Urinary bladder (tissue), 4 donors: ENCODE measurements around the gene GOLGA8A. TPM values are rescaled to one million over a fixed set of nuclear protein-coding genes. Genes with fewer than 3 reads are reported as not detected.
"Not testable (repeated sequence)": the region's sequence is repeated elsewhere in the genome, so short reads cannot be mapped to it uniquely, and the experiment has no call there.

ENCODE experiments used
- DNase-seq: peaks from one replicate; pipeline ENCODE4 v3.0.0-alpha.2; 2015; ENCODE audit errors: extremely low spot score
- H3K27ac ChIP-seq: one replicate; pipeline ENCODE4 v1.5.1; 2013; ENCODE audit warnings: low read depth, mild to moderate bottlenecking, moderate library complexity
- H3K36me3 ChIP-seq: one replicate; pipeline ENCODE4 v1.6.1; 2013; ENCODE audit warnings: mild to moderate bottlenecking, moderate library complexity; ENCODE audit not compliant: insufficient read depth
- H3K4me1 ChIP-seq: one replicate; pipeline ENCODE4 v1.6.1; 2013; ENCODE audit warnings: mild to moderate bottlenecking, moderate library complexity; ENCODE audit not compliant: insufficient read depth
- H3K4me3 ChIP-seq: one replicate; pipeline ENCODE4 v1.5.1; 2013; ENCODE audit warnings: low read depth, low read length
- WGBS: extraction: QIAGEN DNeasy Blood & Tissue Kit; methylation state at CpG from one replicate; pipeline ENCODE4 v1.1.7; 2013; 5-methylcytosine and 5-hydroxymethylcytosine counted together
- polyA plus RNA-seq: library from polyadenylated mRNA; stranded (reverse); fragments of 200-250 nt; gene quantifications from one replicate; pipeline ENCODE4 v1.2.3, GENCODE V29; 2013
- total RNA-seq: library from RNA; depleted of rRNA; stranded (reverse); fragments of >200 nt; gene quantifications from one replicate; pipeline ENCODE4 v1.2.3, GENCODE V29; 2014
- donor health status: healthy with polysubstance abuse.
- donor health status: healthy.

Gene GOLGA8A
- total and polyA plus RNA-seq, 2 donors, result 13.3 to 43.9 TPM

DNA sequence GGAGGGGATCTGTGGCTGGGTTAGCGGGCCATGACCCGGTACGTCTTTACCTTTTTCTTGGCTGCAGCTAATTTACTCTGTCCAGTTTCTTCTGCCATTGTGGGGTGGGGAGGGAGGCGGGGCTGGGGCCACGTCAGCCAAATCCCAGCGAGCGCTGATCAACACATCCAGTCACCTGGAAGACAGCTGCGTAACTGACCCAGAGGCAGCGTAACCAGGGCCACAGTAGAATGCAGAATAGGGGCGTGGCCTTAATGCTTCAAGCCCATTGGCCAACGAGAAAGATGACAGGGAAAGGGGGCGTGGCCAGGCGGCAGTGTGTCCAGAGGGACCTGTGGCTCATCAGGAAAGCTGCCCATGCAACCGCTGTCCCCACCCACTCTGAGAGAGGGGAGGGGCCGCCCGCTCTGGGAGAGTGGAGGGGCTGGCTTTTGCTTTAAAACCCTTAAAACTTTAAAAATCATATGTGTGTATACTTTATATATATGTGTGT is 48.0 kb downstream of the GOLGA8A start:
- H3K36me3 ChIP-seq, DNase-seq, H3K4me1 ChIP-seq, H3K4me3 ChIP-seq, H3K27ac ChIP-seq: not testable (repeated sequence)
- WGBS, result no CpG with 5 or more reads among the region's 16 CpGs

Other genes starting within 250 kb of the GOLGA8A start
- gene KATNBL1, start 227.7 kb downstream of the GOLGA8A start, total RNA-seq, result 143 TPM
- gene KATNBL1, start 227.7 kb downstream of the GOLGA8A start, polyA plus RNA-seq, result 15.3 TPM
- gene EMC4, start 212.8 kb downstream of the GOLGA8A start, total RNA-seq, result 77.0 TPM
- gene EMC4, start 212.8 kb downstream of the GOLGA8A start, polyA plus RNA-seq, result 135 TPM
- gene SLC12A6, start 100.0 kb downstream of the GOLGA8A start, total RNA-seq, result 22.2 TPM
- 6.6 TPM for gene SLC12A6, start 100.0 kb downstream of the GOLGA8A start, polyA plus RNA-seq
- gene NOP10, start 94.7 kb downstream of the GOLGA8A start, total RNA-seq, result 129 TPM
- 169 TPM for gene NOP10, start 94.7 kb downstream of the GOLGA8A start, polyA plus RNA-seq
- not detected for gene NUTM1, start 94.5 kb downstream of the GOLGA8A start, total RNA-seq
- gene NUTM1, start 94.5 kb downstream of the GOLGA8A start, polyA plus RNA-seq, result 0.03 TPM
- gene LPCAT4, start 70.6 kb downstream of the GOLGA8A start, total RNA-seq, result 12.2 TPM
- 32.5 TPM for gene LPCAT4, start 70.6 kb downstream of the GOLGA8A start, polyA plus RNA-seq
- gene GOLGA8B, start 145.8 kb upstream of the GOLGA8A start, total RNA-seq, result 24.2 TPM
- 8.3 TPM for gene GOLGA8B, start 145.8 kb upstream of the GOLGA8A start, polyA plus RNA-seq